ENCODE data around the gene MAP4. TPM values are rescaled to one million over a fixed set of nuclear protein-coding genes. Genes with fewer than 3 reads are reported as not detected.

MAP4 gene
- total RNA-seq, 1 donor from 2014 or later: 54.6 TPM

DNA sequence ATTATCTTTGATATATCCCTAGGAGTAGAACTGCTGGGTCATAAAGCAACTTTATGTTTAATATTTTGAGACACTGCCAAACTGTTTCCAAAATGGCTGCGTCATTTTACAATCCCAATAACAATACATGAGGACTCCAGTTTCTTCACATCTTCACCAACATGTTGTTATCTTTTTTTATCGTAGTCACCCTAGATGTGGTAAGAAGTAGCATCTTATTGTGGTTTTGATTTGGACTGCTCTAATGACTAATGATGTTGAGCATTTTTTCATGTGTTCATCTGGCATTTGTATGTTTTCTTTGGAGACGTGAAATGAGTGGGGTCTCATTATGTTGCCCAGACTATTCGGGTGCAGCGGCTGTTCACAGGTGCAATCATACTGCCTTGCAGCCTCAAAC lies 83.8 kb downstream of the MAP4 start:
- Histone ChIP-seq H3K9ac (no peak overlapping the region), H3K4me2 (no peak overlapping the region), H3K27me3 (no peaks in the 10 kb centered on the region), H3F3A (ENCODE audit: low read depth) (no peaks in the 10 kb centered on the region), H3K4me3 (no peak overlapping the region), H4K20me1 (ENCODE audit: low read depth) (no peaks in the 10 kb centered on the region), H3K36me3 (no peaks in the 10 kb centered on the region), H2AFZ (replicated peaks) (no peak overlapping the region), H3K9me3 (ENCODE audit: low read depth) (no peaks in the 10 kb centered on the region), H3K27ac (no peak overlapping the region), H3K79me2 (ENCODE audit: low read depth) (no peaks in the 10 kb centered on the region), H3K4me1 (no peaks in the 10 kb centered on the region)
- Mint-ChIP-seq H3K27ac (no peak overlapping the region), H3K36me3 (peaks cover 2% of the 10 kb centered on the region), H3K27me3 (ENCODE audit: insufficient read depth, low read depth) (no peaks in the 10 kb centered on the region), H3K9me3 (no peaks in the 10 kb centered on the region), H3K4me3 (no peak overlapping the region), H3K4me1 (no peaks in the 10 kb centered on the region)
- TF ChIP-seq EZH2 (IDR thresholded peaks at IDR 0.05) (no peak), EZH2phosphoT487 (IDR thresholded peaks at IDR 0.05) (no peak)
- TF ChIP-seq, protein P1, sequence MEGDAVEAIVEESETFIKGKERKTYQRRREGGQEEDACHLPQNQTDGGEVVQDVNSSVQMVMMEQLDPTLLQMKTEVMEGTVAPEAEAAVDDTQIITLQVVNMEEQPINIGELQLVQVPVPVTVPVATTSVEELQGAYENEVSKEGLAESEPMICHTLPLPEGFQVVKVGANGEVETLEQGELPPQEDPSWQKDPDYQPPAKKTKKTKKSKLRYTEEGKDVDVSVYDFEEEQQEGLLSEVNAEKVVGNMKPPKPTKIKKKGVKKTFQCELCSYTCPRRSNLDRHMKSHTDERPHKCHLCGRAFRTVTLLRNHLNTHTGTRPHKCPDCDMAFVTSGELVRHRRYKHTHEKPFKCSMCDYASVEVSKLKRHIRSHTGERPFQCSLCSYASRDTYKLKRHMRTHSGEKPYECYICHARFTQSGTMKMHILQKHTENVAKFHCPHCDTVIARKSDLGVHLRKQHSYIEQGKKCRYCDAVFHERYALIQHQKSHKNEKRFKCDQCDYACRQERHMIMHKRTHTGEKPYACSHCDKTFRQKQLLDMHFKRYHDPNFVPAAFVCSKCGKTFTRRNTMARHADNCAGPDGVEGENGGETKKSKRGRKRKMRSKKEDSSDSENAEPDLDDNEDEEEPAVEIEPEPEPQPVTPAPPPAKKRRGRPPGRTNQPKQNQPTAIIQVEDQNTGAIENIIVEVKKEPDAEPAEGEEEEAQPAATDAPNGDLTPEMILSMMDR (IDR thresholded peaks at IDR 0.05): no peak
- no peak for DNase-seq (ENCODE audit: low spot score)

DNA sequence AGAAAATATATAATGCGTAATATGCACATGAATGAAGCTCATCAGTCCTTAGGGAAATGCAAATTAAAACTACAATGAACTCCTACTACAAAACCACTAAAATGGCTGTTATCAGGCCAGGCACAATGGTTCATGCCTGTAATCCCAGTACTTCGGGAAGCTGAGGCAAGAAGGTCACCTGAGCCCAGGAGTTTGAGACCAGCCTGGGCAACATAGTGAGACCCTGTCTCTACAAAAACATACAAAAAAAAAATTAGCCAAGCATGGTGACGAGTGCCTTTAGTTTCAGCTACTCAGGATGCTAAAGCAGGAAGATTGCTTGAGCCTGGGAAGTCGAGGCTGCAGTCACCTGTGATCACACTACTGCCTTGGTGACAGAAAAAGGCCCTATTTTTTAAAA lies 85.2 kb downstream of the MAP4 start:
- no peaks in the 10 kb centered on the region for H3K9me3 ChIP-seq (ENCODE audit: low read depth)
- Mint-ChIP-seq H3K4me1 (no peaks in the 10 kb centered on the region), H3K27ac (no peak overlapping the region), H3K27me3 (ENCODE audit: insufficient read depth, low read depth) (no peaks in the 10 kb centered on the region), H3K4me3 (no peak overlapping the region), H3K9me3 (no peaks in the 10 kb centered on the region), H3K36me3 (peaks cover 8% of the 10 kb centered on the region)
- H4K20me1 ChIP-seq (ENCODE audit: low read depth): no peaks in the 10 kb centered on the region
- H3K4me1 ChIP-seq: no peaks in the 10 kb centered on the region
- no peak for DNase-seq (ENCODE audit: low spot score)
- H3K4me2 ChIP-seq: no peak overlapping the region
- no peak overlapping the region for H3K27ac ChIP-seq
- no peak overlapping the region for H2AFZ ChIP-seq (replicated peaks)
- no peak for TF ChIP-seq EZH2 (IDR thresholded peaks at IDR 0.05)
- H3K4me3 ChIP-seq: no peak overlapping the region
- no peaks in the 10 kb centered on the region for H3K36me3 ChIP-seq
- no peaks in the 10 kb centered on the region for H3F3A ChIP-seq (ENCODE audit: low read depth)
- H3K27me3 ChIP-seq: no peaks in the 10 kb centered on the region
- no peak overlapping the region for H3K9ac ChIP-seq
- H3K79me2 ChIP-seq (ENCODE audit: low read depth): no peaks in the 10 kb centered on the region

DNA sequence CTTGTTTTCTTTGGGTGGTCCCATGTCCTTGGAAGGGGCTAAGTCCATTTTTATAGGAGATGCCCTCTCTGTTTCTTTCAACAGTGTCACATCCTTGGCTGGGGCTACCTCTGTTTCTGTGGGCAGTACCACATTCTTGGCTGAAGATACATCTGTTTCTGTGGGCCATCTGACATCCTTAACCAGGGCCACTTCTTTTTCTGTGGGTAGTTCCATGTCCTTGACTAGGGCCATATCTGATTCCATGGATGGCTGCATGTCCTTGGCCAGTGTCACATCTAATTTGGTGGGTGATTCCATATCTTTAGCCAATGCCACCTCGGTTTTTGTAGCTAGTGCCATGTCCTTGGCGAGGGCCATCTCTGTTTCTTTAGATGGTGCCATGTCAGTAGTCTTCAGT lies 99.5 kb downstream of the MAP4 start:
- no peak overlapping the region for H3K4me3 ChIP-seq
- no peaks in the 10 kb centered on the region for H3K9me3 ChIP-seq (ENCODE audit: low read depth)
- no peaks in the 10 kb centered on the region for H3K27me3 ChIP-seq
- TF ChIP-seq, protein P1 (IDR thresholded peaks at IDR 0.05): no peak
- no peak for TF ChIP-seq EZH2phosphoT487 (IDR thresholded peaks at IDR 0.05)
- TF ChIP-seq EZH2 (IDR thresholded peaks at IDR 0.05): no peak
- no peak overlapping the region for H2AFZ ChIP-seq (replicated peaks)
- peaks cover 35% of the 10 kb centered on the region for H3K36me3 Mint-ChIP-seq
- no peaks in the 10 kb centered on the region for H3K4me1 Mint-ChIP-seq
- no peaks in the 10 kb centered on the region for H3K9me3 Mint-ChIP-seq
- H4K20me1 ChIP-seq (ENCODE audit: low read depth): no peaks in the 10 kb centered on the region
- H3F3A ChIP-seq (ENCODE audit: low read depth): no peaks in the 10 kb centered on the region
- no peak overlapping the region for H3K9ac ChIP-seq
- H3K27ac ChIP-seq: no peak overlapping the region
- no peaks in the 10 kb centered on the region for H3K36me3 ChIP-seq
- H3K27me3 Mint-ChIP-seq (ENCODE audit: insufficient read depth, low read depth): peaks cover 3% of the 10 kb centered on the region
- DNase-seq (ENCODE audit: low spot score): no peak
- H3K4me2 ChIP-seq: no peak overlapping the region
- H3K79me2 ChIP-seq (ENCODE audit: low read depth): no peaks in the 10 kb centered on the region
- H3K4me3 Mint-ChIP-seq: no peak overlapping the region
- no peaks in the 10 kb centered on the region for H3K4me1 ChIP-seq
- H3K27ac Mint-ChIP-seq: no peak overlapping the region

DNA sequence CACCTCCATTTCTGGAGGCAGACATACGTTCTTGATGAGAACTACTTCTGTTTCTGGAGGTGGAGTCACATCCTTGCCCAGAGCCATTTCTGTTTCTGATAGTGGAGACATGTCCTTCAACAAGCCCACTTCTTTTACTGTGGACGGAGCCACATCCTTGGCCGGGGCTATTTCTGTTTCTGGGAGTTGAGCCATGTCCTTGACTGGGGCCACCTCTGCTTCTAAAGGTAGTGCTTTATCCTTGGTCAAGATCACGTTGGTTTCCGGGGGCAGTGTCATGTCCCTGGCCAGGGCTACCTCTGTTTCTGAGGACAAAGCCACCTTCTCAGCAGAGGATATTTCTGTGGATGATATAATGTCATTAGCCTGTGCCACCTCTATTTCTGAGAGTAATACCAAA lies 100.0 kb downstream of the MAP4 start:
- Histone ChIP-seq H3K4me3 (no peak overlapping the region), H3K9me3 (ENCODE audit: low read depth) (no peaks in the 10 kb centered on the region), H3K27ac (no peak overlapping the region), H3K4me2 (no peak overlapping the region), H3F3A (ENCODE audit: low read depth) (no peaks in the 10 kb centered on the region), H3K36me3 (no peaks in the 10 kb centered on the region), H3K27me3 (no peaks in the 10 kb centered on the region), H3K79me2 (ENCODE audit: low read depth) (no peaks in the 10 kb centered on the region), H2AFZ (replicated peaks) (no peak overlapping the region), H3K9ac (no peak overlapping the region), H3K4me1 (no peaks in the 10 kb centered on the region), H4K20me1 (ENCODE audit: low read depth) (no peaks in the 10 kb centered on the region)
- Mint-ChIP-seq H3K27ac (no peak overlapping the region), H3K36me3 (peaks cover 35% of the 10 kb centered on the region), H3K27me3 (ENCODE audit: insufficient read depth, low read depth) (peaks cover 3% of the 10 kb centered on the region), H3K4me1 (peaks cover 2% of the 10 kb centered on the region), H3K4me3 (no peak overlapping the region), H3K9me3 (no peaks in the 10 kb centered on the region)
- no peak for DNase-seq (ENCODE audit: low spot score)
- no peak for TF ChIP-seq EZH2phosphoT487 (IDR thresholded peaks at IDR 0.05)
- no peak for TF ChIP-seq EZH2 (IDR thresholded peaks at IDR 0.05)
- TF ChIP-seq, protein P1 (IDR thresholded peaks at IDR 0.05): no peak

All from neural progenitor cell (in vitro differentiated cells).